Measurements from ENCODE around the gene PLRG1.

- TF ChIP-seq POLR2A (IDR thresholded peaks at IDR 0.05; ENCODE audit: extremely low read depth, insufficient read length) = no peak
- TF ChIP-seq CTCF (IDR thresholded peaks at IDR 0.05; ENCODE audit: low read depth, low read length) = no peak
- no peak for TF ChIP-seq MAX (IDR thresholded peaks at IDR 0.05; ENCODE audit: low read depth, low read length)
These were observed 33.7 kb downstream of the PLRG1 start for GRCh38 chr4:154516318-154517029.
